GM19397 (cell line): Measurements from ENCODE around the gene GNRH2.
"Not testable (repeated sequence)": the region's sequence is repeated elsewhere in the genome, so short reads cannot be mapped to it uniquely, and the experiment has no call there.

Experiments
- ATAC-seq: cut with Tn5 transposase; IDR thresholded peaks from one replicate; pipeline ENCODE4 v1.9.1; 2021; ENCODE audit warnings: mild to moderate bottlenecking, moderate library complexity; ENCODE audit not compliant: unreplicated experiment

The GNRH2 gene, protein sequence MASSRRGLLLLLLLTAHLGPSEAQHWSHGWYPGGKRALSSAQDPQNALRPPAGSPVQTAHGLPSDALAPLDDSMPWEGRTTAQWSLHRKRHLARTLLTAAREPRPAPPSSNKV

DNA sequence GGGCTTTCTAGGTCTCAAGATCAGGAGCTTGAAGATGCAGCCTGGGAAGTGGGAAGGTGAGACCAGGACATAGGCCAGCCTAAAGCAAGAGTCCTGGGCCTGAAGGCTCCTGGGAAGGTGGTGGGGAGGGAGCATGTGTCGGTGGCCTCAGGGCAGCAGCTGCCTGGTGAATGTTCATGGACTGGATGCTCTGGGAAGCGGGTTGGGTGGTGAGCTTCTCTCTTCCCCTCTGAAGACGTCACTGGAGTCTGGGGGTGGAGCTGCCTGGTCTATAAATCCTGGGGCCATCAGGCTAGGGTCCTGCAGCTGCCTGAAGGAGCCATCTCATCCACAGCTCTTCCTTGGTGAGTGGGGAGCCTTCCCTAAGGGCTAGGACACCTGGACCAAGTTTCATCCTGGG lies at the start of gene GNRH2:
GNRH2 (plus strand) TSS at position 301 of the 400 bp plus-strand sequence. CDS start 793 bp downstream, outside the sequence.
- ATAC-seq, result no peak

- no peak for ATAC-seq
Measured at GRCh38 chr20:2995796-2996195, 47.6 kb upstream of the GNRH2 start.

GRCh38 chr20:2998728-2999127 lies 44.7 kb upstream of the GNRH2 start:
- no peak for ATAC-seq

DNA sequence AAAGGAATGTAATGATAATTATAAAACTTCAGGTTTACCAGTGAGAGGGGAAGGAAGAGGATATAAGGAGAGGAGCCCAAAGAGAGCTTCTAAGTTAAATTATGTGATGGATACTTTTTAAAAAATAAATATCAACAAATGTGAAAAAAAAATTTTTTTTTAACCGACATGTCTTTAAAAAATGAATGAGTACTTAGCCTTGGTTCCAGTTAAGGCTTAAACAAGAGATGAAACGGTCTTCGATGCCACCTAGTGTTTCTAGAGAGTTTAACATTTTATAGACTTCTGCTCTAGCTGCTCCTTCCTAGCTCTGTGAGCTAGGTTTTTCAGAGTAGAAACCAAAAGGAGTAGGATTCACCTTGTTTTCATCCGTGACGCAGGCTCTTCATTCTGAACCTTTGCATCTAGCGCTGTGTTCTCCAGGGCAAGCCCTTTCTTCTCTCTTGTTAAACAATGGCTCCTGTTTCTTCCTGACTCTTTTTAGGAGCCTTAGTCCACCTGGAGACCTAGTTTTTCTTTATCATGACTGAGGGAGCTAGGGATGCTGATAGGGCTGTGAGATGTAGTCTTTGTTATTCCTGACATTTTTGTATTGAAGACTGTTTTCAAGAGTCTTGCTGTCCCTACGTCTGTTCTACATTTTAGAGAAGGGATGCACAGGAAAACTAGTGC lies 42.4 kb upstream of the GNRH2 start:
- no peak for ATAC-seq

DNA sequence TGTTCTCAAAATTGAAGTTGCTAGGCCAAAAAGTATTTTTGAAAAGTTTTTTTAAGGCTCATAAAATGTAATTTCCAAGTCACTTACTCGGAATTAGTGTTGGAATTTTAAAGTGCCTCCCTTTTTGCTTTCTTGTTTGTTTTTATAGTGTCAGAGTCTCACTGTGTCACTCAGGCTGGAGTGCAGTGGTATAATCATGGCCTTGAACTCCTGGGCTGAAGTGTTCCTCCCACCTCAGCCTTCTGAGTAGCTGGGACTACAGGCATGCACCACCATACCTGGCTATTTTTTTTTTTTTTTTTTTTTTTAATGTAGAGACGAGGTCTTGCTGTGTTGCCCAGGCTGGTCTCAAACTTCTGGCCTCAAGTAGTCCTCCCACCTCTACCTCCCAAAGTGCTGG lies 40.0 kb upstream of the GNRH2 start:
- no peak for ATAC-seq

- ATAC-seq, result no peak
Measured at GRCh38 chr20:3010985-3011723, 32.3 kb upstream of the GNRH2 start.

- no peak for ATAC-seq
Measured at GRCh38 chr20:3011752-3012151, 31.7 kb upstream of the GNRH2 start.

DNA sequence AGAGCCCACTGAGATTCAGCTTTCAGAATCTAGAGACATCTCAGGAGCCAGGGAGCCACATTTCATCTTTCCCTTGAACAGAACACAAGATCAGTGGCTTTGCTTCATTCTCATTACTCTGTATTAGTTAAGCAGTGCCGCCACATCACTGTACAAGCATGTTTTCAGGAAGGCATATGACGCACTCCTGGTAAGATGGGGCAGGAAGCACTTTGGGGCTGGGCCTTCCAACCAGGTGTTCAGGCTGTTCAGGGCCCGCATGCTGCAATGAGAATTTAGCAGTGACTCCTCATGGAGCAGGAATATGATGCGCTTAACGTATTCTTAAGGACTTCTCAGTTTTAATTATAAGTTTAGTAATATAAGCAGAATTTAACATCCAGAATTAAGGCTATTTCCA lies 29.7 kb upstream of the GNRH2 start:
- ATAC-seq, result no peak

- no peak for ATAC-seq
Measured at GRCh38 chr20:3014179-3014578, 29.2 kb upstream of the GNRH2 start.

GRCh38 chr20:3014662-3015061 lies 28.8 kb upstream of the GNRH2 start:
- ATAC-seq, result no peak

DNA sequence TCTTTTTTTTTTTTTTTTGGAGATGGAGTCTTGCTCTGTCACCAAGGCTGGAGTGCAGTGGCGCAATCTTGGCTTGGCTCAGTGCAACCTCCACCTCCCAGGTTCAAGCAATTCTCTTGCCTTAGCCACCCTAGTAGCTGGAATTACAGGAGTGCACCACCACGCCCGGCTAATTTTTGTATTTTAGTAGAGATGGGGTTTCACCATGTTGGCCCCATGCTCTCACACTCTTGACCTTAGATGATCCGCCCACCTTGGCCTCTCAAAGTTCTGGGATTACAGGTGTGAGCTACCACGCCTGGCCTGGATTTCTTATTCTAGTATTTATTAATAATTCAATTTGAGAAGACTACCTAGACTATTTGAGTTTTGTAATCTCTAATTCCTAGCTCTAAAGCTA lies 28.1 kb upstream of the GNRH2 start:
- ATAC-seq, result not testable (repeated sequence)

DNA sequence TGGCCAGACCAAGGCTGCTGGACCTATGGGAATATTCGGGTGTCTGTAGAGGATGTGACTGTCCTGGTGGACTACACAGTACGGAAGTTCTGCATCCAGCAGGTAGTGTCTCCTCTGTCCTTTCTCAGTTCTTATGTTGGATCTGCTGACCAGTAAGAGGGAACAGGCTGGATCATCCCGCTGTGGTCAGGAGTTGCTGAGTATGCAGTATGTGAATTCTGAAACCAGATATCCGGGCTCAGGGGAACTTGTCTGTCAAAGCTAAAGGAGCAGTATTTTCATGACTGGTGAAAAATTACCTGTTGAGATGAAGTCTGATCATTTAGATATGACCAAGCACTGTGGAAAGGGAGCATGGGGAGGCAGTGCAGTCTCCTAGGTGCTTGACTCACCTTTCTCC lies 22.1 kb upstream of the GNRH2 start:
- no peak for ATAC-seq

DNA sequence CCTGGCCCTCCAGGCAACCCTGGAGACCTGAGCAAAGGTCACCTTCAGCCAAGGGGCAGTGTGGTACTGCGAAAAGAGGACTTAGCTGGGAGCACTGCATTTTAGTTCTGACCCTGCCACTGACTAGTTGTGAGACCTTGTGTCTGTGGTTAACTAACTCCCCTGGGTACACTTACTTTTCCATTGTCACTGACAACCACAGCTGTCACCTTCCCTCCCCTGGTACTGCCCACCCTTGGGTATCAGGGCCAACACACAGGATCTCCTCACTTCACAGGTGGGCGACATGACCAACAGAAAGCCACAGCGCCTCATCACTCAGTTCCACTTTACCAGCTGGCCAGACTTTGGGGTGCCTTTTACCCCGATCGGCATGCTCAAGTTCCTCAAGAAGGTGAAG lies 21.6 kb upstream of the GNRH2 start:
- no peak for ATAC-seq

GRCh38 chr20:3022559-3023490 lies 20.6 kb upstream of the GNRH2 start:
- ATAC-seq, result not testable (repeated sequence)

DNA sequence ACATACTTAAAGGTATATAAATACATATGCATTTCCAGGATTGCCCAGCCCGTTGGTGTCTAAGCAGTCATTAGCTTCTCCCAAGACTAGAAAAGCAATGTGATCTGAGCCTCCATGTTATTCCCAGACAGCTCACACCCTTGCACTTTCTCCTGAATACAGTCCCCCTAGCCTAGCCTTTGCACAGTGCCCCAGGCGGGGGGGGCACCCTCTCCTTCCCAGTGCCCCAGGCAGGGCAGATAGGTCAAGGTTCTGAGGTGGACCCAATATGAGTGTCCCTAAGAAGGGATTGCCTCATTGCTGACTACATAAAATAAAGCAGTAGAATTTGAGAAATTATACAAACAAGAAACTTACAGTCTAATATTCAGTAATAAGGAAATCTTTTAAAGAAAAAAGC lies 15.4 kb upstream of the GNRH2 start:
- no peak for ATAC-seq

GRCh38 chr20:3031524-3032147 lies 11.8 kb upstream of the GNRH2 start:
- no peak for ATAC-seq

- no peak for ATAC-seq
Measured at GRCh38 chr20:3032624-3033023, 10.8 kb upstream of the GNRH2 start.

DNA sequence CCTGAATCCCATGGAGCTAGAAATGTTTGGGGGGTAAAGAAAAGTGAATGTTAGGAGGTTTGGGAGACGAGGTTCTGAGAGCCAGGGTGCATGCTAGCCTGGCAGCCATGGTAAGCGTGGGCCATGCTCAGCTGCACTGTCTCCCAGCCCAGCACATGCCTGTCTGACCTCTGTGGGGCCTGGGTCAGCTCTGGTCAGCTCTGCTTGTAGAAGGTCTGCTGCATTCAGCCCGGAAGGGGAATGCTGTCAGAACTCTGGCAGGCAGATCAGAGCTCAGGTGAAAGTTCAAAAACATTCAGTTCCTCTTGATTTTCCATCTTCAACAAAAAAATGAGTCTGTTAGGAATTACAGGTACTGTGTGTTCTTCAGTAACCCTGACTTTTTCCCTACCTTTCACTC lies 5.8 kb upstream of the GNRH2 start:
- no peak for ATAC-seq

DNA sequence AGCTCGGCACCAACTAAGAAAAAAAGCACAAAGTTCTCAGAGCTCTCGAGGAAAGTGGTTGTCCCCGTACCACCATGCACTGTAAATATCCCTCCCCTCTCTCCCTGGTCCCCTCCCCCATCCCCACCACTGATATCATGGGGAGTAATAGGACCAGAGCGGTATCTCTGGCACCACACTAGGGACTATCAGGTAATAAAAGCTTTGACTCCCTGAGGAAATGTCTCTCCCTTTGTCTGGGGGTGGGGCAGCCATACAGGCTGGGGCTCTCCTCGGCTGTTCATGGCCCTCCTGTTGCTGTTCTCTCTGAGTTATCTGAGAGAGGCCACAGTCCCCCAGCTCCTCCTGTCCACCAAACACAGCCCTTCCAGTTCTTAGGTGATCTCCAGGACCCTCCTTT lies 5.0 kb upstream of the GNRH2 start:
- no peak for ATAC-seq

DNA sequence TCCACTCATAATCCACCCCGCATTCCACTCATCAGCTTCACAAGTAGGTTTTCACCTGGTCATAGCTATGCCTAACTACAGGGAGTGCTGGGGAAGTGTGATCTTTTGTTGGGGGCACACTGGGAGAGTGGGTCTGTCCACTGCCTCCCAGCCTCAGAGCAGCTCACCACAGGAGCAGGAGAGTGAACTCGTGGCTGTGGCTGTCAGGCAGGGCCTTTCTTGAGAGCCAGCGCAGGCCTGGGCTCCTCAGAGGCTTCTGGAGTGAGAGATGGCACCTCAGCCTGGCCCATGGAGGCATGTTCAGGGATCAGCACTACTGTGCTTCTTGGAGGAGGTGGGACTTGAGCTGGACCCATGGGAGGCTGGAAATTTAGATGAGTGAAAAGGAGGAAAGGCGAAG lies 4.0 kb upstream of the GNRH2 start:
- no peak for ATAC-seq

DNA sequence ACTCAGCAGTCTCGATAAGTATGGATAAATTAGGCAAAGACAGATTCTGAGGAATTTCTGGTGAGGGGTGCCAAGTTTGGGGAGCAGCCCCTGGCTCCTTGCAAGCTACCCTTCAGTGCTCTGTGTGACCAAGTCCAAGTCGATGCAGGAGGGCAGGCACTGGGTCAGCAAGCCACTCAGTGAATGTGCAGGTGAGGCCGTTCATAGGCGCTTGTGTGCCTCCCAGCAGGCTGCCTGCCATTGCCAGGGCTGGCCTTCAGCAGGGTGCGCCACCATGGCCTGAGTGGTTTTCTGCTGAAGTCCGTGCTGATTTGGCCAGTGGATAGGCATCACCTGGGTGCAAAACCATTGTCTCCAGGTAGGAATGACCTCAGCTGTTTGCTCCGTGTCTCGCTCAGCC lies 3.3 kb upstream of the GNRH2 start:
- ATAC-seq, result no peak
